Fibroblast of lung (primary cell): ENCODE measurements around the gene USP20. TPM values are rescaled to one million over a fixed set of nuclear protein-coding genes. Genes with fewer than 3 reads are reported as not detected.

Source experiments
- DNase-seq, 2 donors: peaks; one replicate each; pipeline versions ENCODE4 v3.0.0 to v3.0.0-alpha.2; 2010; ENCODE audit warnings: low read depth in 2 of 2
- H2AFZ ChIP-seq: 2 replicates; pipeline ENCODE4 v1.5.1; 2012; ENCODE audit warnings: low read length, control low read depth, inconsistent platforms
- H3K27ac ChIP-seq: 2 replicates; pipeline ENCODE4 v1.5.1; 2011; ENCODE audit warnings: low read length, control low read depth; ENCODE audit not compliant: insufficient read depth
- H3K27me3 ChIP-seq: 2 replicates; pipeline ENCODE4 v1.5.1; 2011; ENCODE audit warnings: mild to moderate bottlenecking, low read length; ENCODE audit not compliant: control insufficient read depth, insufficient read depth
- H3K36me3 ChIP-seq: 2 replicates; pipeline ENCODE4 v1.5.1; 2011; ENCODE audit warnings: low read length; ENCODE audit not compliant: control insufficient read depth, insufficient read depth
- H3K4me1 ChIP-seq: 2 replicates; pipeline ENCODE4 v1.5.1; 2011; ENCODE audit warnings: low read length; ENCODE audit not compliant: control insufficient read depth, insufficient read depth; ENCODE audit errors: extremely low read depth
- H3K4me2 ChIP-seq: 2 replicates; pipeline ENCODE4 v1.5.1; 2011; ENCODE audit warnings: low read length, control low read depth; ENCODE audit not compliant: insufficient read depth; ENCODE audit errors: extremely low read depth
- H3K4me3 ChIP-seq, 4 experiments: fragments of 200-600 bp in 1 of 4; sonication (generic) in 1 of 4; replicated peaks in 1 of 4; 2 replicates each; pipeline ENCODE4 v1.5.1; 2011 to 2016; ENCODE audit warnings: low read length in 4 of 4, low read depth in 3 of 4, mild to moderate bottlenecking in 3 of 4, control low read depth in 2 of 4, inconsistent platforms in 1 of 4, mixed read lengths in 1 of 4; ENCODE audit not compliant: insufficient read depth in 1 of 4; ENCODE audit errors: control extremely low read depth in 1 of 4
- H3K79me2 ChIP-seq: 2 replicates; pipeline ENCODE4 v1.5.1; 2012; ENCODE audit warnings: mild to moderate bottlenecking, low read length, inconsistent platforms; ENCODE audit not compliant: control insufficient read depth, insufficient read depth
- H3K9ac ChIP-seq: 2 replicates; pipeline ENCODE4 v1.5.1; 2011; ENCODE audit warnings: mild to moderate bottlenecking, low read length, control low read depth; ENCODE audit not compliant: insufficient read depth
- H3K9me3 ChIP-seq: 2 replicates; pipeline ENCODE4 v1.5.1; 2012; ENCODE audit warnings: low read depth, low read length; ENCODE audit not compliant: control insufficient read depth, insufficient read depth
- H4K20me1 ChIP-seq: 2 replicates; pipeline ENCODE4 v1.5.1; 2011; ENCODE audit warnings: low read length; ENCODE audit not compliant: control insufficient read depth, insufficient read depth; ENCODE audit errors: extremely low read depth
- CTCF ChIP-seq, 2 donors: IDR thresholded peaks in 1 of 2; conservative IDR thresholded peaks in 1 of 2; 1 replicate in 1 of 2; 2 replicates in 1 of 2; pipeline ENCODE4 v1.5.1; 2011 to 2012; ENCODE audit warnings: low read length in 2 of 2, control low read depth in 1 of 2, inconsistent platforms in 1 of 2, low read depth in 1 of 2, mild to moderate bottlenecking in 1 of 2
- EZH2 ChIP-seq: IDR thresholded peaks from 2 replicates; pipeline ENCODE4 v1.5.1; 2012; ENCODE audit warnings: low read length, control low read depth, mild to moderate bottlenecking; ENCODE audit errors: missing control alignments
- polyA plus RNA-seq, 2 donors: library from polyadenylated mRNA; depleted of rRNA in 1 of 2; stranded (reverse) in 1 of 2; unstranded in 1 of 2; fragments of >200 nt; gene quantifications; 2 replicates each; pipeline ENCODE4 v1.2.1, GENCODE V29; 2011 to 2012; ENCODE audit warnings: missing spikeins in 1 of 2
- total RNA-seq: library from RNA; depleted of rRNA; stranded (reverse); fragments of >200 nt; gene quantifications from 2 replicates; pipeline ENCODE4 v1.2.1, GENCODE V29; 2014

Gene USP20
- total and polyA plus RNA-seq, 2 donors (not counting 1 experiment from before 2014, with no cell fraction given), result 6.7 to 12.9 TPM

GRCh38 chr9:129929496-129930125 lies 94.4 kb downstream of the USP20 start:
- TF ChIP-seq CTCF (conservative IDR thresholded peaks at IDR 0.05 in 1 of 2, IDR thresholded peaks at IDR 0.05 in 1 of 2; ENCODE audit: low read depth in 1 of 2, low read length in 2 of 2), result no peak
- no peak for TF ChIP-seq EZH2
- H3K4me2 ChIP-seq, result no peak overlapping the region
- H3K79me2 ChIP-seq, result no peaks in the 10 kb centered on the region
- H3K4me1 ChIP-seq, result peaks cover 3% of the 10 kb centered on the region
- no peak overlapping the region for H2AFZ ChIP-seq
- H3K27me3 ChIP-seq, result no peaks in the 10 kb centered on the region
- no peak overlapping the region for H3K9ac ChIP-seq
- no peaks in the 10 kb centered on the region for H3K9me3 ChIP-seq
- H3K27ac ChIP-seq, result no peak overlapping the region
- H4K20me1 ChIP-seq, result no peaks in the 10 kb centered on the region
- no peak for DNase-seq
- H3K36me3 ChIP-seq, result no peaks in the 10 kb centered on the region
- H3K4me3 ChIP-seq, result no peak overlapping the region

DNA sequence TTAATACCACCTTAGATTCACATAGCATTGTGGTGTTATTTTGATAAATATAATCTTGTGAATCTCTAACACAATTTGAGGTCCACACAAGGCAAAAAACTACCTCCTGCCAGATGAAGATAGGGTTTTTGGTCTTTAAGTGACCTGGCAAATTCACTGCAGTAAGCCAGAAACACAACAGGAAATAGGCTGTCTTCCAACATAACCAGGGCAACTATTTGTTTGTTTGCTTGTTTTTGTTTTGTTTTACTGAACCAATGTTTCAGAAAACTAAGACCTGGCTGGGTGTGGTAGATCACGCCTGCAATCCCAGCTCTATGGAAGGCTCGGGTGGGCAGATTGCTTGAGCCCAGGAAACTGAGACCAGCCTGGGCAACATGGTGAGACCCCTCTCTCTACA lies 95.5 kb downstream of the USP20 start:
- Histone ChIP-seq H3K9ac (no peak overlapping the region), H3K27ac (no peak overlapping the region), H2AFZ (no peak overlapping the region), H3K36me3 (no peaks in the 10 kb centered on the region), H3K9me3 (no peaks in the 10 kb centered on the region), H3K4me2 (no peak overlapping the region), H3K27me3 (no peaks in the 10 kb centered on the region), H4K20me1 (no peaks in the 10 kb centered on the region), H3K4me1 (peaks cover 3% of the 10 kb centered on the region), H3K79me2 (no peaks in the 10 kb centered on the region), H3K4me3 (no peak overlapping the region)
- DNase-seq, result no peak
- TF ChIP-seq CTCF (conservative IDR thresholded peaks at IDR 0.05 in 1 of 2, IDR thresholded peaks at IDR 0.05 in 1 of 2; ENCODE audit: low read depth in 1 of 2, low read length in 2 of 2) (no peak), EZH2 (no peak)

Other genes starting within 250 kb of the USP20 start
- gene C9orf50, start 214.4 kb upstream of the USP20 start, total RNA-seq, result 0.17 and 0.26 TPM in 2 replicates
- gene C9orf50, start 214.4 kb upstream of the USP20 start, polyA plus RNA-seq, result 0.14 and 0.16 TPM in 2 replicates
- gene NTMT1, start 209.3 kb upstream of the USP20 start, total RNA-seq, result 33.1 and 34.2 TPM in 2 replicates
- 51.9 and 62.1 TPM in 2 replicates for gene NTMT1, start 209.3 kb upstream of the USP20 start, polyA plus RNA-seq
- 14.4 and 14.9 TPM in 2 replicates for gene ASB6, start 193.3 kb upstream of the USP20 start, total RNA-seq
- 15.4 and 21.1 TPM in 2 replicates for gene ASB6, start 193.3 kb upstream of the USP20 start, polyA plus RNA-seq
- gene PRRX2, start 169.8 kb upstream of the USP20 start, total RNA-seq, result 4.6 and 11.7 TPM in 2 replicates
- 3.4 and 4.4 TPM in 2 replicates for gene PRRX2, start 169.8 kb upstream of the USP20 start, polyA plus RNA-seq
- gene PTGES, start 82.4 kb upstream of the USP20 start, total RNA-seq, result 9.6 and 16.7 TPM in 2 replicates
- gene PTGES, start 82.4 kb upstream of the USP20 start, polyA plus RNA-seq, result 8.8 and 13.3 TPM in 2 replicates
- 18.7 and 20.3 TPM in 2 replicates for gene TOR1B, start 32.3 kb upstream of the USP20 start, total RNA-seq
- gene TOR1B, start 32.3 kb upstream of the USP20 start, polyA plus RNA-seq, result 29.5 and 33.6 TPM in 2 replicates
- gene TOR1A, start 11.3 kb upstream of the USP20 start, total RNA-seq, result 31.1 and 31.5 TPM in 2 replicates
- gene TOR1A, start 11.3 kb upstream of the USP20 start, polyA plus RNA-seq, result 80.2 and 101 TPM in 2 replicates
- 39.8 TPM in 2 replicates for gene C9orf78, start 183 bp upstream of the USP20 start, total RNA-seq
- gene C9orf78, start 183 bp upstream of the USP20 start, polyA plus RNA-seq, result 88.6 and 92.6 TPM in 2 replicates
- 33.6 and 44.3 TPM in 2 replicates for gene FNBP1, start 207.7 kb downstream of the USP20 start, total RNA-seq
- gene FNBP1, start 207.7 kb downstream of the USP20 start, polyA plus RNA-seq, result 20.8 and 21.9 TPM in 2 replicates
- gene GPR107, start 218.4 kb downstream of the USP20 start, total RNA-seq, result 19.8 and 27.6 TPM in 2 replicates
- gene GPR107, start 218.4 kb downstream of the USP20 start, polyA plus RNA-seq, result 35.0 and 43.5 TPM in 2 replicates